Fibroblast of peridontal ligament (primary cell): ENCODE measurements around the gene MOK.
A peak's percentile ranks its signal among the peaks of the same experiment; 100 is the strongest.

Experiments
- DNase-seq: peaks from one replicate; pipeline ENCODE4 v3.0.0-alpha.2; 2010; ENCODE audit errors: extremely low read depth

The MOK gene

DNA sequence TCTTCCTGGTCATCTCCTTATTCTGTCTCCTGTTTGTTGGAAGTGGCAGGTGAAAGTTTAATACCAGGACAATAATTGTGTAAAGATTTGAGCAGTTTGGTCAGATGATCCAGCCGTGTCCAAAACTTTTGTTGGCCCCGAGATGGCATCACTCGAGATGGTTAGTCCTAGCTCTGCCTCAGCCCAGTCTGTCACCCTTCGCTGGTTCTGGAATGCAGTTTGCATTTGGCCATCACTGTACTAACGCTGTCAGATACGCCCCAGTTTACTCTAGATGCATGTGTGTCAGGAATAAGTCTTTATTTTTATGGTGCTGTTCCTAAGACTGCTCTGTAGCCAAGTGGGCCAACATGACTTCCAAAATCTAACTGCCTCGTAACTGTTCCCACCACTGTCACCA lies 79.6 kb downstream of the MOK start:
- DNase-seq, result no peak

DNA sequence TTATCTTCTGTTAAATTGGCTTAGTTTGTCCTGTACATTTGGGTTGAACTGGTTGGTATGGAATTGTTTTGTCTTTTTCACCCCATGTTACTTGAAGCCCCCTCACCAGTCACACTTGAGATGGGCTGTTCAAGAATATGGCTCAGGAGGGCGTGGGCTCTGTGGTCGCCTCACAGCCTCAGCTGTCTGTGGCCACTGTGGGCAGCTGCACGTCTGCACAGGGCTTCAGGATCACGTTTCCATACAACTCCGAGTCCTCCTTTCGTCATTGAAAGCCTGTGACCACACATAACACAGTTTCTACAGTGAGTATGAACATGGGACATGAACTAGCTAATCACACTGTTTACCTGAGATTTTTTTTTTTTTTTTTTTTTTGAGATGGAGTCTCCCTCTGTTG lies 81.3 kb downstream of the MOK start:
- DNase-seq, result no peak

DNA sequence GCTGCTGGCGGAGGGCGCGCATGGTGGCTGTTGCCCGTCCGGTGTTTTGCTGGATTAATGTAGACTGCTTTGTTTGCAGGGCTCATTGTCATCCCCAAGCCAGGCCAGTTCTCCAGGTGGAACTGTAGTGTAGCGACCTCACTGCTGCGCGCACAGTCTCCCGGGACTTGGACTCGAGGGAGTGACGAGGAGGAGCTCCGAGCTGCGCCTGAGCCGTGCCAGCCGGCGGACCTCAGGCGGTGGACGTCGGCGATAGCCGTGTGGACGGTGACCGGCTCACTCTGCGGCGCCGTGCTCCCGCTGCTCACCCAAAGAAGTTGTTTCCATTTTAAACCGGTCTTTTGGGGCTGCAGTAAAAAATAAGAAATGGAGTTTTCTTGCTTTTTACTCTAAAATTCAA lies 82.2 kb downstream of the MOK start:
- no peak for DNase-seq

DNA sequence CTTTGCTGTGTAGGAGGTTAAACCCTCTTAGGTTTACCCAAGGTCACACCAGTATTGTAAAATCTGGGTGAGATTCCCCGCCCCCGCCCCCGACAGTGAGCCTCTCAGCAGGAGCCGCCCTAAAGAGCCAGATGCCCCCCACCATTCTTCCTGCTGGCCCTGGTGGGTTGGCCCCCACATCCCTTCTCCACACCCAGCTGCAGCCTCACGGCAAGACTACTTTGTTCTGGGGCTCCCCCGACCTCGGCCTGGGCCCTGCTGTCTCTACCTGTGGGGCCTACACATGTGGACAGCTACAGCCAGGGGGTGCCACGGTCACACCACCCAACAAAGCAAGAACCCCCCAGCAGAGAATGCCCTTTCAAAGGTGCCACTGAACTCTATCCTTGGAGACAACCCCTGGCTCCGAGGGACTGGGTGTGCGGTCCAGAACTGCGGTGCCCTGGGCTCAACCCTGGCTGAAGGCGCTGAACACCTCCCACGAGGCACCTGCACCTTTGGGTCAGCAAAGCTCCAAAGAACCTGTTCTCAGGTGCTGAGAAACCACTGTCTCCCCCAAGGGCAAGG lies 82.9 kb downstream of the MOK start:
- no peak for DNase-seq

DNA sequence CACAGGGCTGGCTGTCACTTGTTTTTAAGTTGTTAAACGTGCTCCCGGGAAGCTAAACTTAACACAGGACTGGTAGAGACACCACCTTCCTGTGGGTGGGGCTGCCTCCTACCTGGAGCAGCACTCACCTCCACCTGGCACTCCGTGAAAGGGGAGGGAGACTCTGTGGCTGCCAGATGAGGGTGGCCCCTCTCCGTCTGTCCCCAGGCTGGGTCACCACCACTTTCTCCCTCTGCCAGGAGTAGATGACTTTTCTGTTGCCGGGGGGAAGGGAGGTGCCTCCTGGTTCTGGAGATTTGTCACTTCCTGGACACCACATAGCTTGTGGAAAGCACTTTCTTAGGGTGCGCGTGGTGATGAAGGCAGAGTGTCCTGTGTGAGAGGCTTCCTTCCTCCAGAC lies 83.9 kb downstream of the MOK start:
- no peak for DNase-seq

DNA sequence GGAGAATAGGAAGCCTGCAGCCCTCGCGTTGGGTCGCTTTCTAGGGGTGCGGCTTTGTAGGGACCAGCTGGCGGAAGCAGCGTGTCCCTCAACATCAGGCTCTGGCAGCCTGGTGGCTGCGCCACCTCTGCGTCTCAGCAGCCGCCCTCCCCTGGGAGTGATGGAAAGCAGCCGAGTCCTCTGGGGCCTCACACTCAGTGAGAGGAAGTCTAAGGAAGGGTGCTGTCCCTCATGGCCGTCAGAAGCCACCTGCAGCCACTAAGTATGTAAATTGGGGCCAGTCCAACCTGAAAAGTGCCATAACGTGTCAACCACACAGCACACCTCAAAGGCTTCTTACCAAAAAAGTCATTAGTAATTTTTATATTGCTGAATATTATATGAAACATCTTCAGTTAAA lies 84.9 kb downstream of the MOK start:
- DNase-seq, result no peak

DNA sequence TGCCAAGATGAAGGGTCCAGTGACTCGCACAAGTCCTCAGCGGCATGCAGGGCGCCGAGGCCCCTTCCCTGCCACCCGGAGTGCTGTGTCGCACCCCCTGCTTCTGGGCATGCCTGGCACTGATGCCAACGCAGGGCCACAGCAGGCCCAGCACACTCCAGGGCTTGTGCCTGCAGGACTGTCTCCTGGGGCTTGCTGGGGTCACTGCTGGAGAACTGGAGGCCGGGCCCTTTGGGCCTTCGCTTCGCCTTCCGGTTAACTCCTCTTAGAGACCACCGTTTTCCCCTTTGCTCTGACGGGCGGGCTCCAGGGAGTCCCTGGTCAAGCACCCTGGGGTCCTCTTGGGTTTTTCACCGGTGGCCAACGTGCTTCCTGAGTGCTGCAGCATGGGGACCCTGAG lies 85.6 kb downstream of the MOK start:
- no peak for DNase-seq

DNA sequence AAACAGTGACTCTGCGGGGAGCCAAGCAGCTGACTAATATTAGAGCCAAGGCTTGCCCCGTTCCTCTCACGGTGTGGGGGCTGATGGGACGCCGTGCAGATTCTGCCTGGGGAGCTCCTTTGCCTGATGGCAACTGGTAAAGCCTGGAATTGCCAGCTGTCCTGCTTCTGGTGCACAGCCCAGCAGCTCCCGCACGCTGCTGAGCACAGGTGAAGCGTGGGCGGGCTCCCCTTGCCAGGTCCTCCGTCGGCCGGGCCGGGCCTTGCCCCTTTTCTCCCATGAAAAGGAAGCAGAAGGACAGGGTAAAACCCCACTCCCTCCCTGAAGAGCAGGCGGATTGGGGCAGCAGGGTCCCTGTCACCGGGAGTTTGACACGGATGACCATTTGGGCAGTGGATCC lies 86.3 kb downstream of the MOK start:
- DNase-seq, result no peak

DNA sequence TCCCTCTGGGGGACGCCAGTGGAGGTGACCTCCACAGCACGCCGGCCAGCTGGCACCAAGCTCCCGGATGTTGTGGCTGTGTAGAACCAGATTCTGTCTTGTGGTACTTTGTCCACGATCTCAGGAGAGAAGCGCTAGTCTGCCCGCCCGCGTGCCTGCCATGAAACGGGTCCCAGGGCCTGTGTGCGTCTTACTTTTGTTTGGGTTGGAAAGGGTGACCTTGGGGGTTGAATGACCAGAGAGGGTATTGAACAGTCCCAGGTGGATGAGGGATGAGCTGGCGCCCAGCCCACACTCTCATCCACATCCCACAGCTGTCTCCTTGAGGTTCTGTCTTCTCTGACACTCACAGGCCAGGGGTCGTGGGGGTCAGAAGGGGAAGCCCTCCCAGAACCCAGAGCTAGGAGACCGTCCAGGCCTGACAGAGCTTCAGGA lies 87.0 kb downstream of the MOK start:
- DNase-seq, result no peak

DNA sequence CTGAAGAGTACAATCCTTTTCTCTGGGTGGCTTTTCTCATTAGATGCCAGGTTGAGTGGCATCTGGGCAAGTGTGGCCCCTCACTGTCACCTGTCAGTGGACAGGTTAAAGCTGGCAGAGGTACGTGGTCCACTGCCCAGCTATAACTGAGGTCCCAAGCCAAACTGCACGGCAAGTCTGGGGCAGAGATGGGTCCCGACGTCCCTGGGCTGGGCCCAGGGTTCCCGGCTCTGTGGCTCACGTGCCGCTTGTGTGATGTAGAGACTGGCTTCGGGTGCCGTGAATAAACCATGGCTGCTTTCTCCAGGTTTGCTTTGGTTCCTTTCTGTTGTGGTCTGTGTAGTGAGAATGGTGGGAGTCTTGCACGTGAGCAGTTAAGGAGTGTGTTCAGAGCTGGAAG lies 87.6 kb downstream of the MOK start:
- DNase-seq, result no peak

DNA sequence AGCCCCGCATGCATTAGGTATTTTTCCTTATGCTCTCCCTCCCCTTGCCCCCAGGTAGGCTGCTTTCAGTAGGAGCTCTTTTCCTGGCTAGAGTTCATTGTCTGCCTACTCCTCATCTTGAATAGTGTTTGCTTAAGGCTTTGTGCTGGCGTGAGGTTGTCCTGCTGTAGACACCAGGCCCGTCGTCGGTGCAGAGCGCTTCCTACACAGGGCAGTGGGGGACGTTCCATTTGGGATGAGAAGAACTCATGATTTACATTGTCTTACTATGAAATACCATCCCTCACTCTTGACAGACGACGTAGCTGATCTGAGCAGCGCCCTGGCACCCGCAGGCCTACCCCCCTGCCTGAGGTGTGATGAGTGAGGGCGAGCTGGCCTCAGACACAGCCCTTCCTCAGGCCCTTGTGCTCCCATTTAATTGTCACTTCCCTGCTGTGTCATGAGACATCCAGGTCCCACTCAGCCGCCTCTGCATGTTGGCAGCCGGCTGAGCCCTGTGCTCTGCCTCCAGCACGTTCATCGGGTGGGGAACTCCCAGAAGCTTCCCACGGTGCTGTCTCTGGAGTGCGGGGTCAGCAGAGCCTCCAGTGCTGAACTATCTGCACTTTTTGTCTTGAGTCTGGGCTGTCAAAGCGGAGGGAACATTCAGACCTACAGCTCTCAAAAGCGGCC lies 89.3 kb downstream of the MOK start:
- DNase-seq, result no peak

DNA sequence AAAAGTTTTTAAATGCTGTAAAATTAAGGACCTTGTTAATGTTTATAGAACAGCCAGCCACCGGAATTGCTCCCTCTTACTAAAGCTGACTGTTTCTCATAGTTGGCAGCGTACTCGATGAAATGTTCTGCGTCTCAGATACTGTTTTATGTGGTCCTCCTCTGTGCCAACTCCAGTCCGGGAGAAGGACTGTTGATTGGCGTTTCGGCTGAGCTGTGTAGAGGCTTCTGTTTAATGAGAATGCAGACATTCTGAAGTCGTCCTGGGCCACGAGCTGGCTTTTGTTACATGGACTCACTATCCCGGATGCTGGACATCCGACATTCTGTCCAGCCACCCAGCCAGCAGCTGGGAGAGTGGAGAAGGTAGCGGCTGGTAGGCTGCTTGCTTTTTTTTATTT lies 89.9 kb downstream of the MOK start:
- peak; percentile 94 for DNase-seq

DNA sequence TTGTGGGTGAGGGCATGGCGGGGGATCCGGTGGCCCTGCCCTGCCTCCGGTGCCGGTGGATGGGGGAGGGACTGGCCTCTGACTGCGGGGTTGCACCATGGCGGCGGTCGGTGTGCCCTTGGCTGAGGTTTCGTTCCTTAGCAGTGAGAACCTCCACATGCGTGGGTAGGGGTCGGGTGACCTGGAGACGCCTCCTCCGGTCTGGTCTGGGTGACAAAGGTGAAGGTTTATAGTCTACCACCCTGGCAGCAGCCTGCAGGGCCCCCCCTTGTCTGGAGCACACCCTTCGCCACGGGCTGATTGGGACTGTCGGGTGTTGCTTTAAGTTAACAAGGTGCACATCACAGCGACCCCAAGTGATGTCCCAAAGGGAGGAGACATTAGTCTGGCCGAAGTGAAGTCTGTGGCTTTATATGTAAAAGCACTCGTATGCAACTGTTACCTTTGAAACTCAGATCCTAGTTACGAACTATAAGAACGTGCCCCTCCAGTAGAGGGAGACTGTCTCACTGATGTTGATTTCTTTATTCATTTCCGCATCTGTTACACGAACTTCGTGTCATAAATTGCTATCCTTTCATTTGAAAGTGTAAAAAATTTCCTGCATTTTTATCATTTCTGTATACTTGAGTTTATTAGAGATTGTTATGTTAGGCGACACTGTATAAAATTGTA lies 90.8 kb downstream of the MOK start:
- DNase-seq, result no peak

DNA sequence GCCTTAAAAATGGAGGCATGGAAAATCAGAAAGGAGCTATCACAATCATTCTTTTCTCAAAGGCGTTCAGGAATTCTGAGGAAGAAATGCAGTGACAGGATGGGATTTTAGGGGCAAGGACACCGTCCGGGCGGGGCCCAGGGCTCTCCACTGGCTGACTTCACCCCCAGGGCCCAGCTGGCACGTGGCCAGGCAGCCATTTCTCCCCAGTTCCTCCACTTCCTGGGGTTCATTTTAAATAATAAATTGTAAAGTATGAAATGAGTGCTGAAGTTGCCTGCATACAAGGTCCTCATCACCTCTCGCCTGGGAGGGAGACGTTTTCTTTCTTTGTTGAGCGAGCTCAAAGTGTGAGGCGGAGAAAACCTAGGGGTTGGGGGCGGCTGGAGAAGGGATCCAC lies 91.5 kb downstream of the MOK start:
- DNase-seq, result no peak

DNA sequence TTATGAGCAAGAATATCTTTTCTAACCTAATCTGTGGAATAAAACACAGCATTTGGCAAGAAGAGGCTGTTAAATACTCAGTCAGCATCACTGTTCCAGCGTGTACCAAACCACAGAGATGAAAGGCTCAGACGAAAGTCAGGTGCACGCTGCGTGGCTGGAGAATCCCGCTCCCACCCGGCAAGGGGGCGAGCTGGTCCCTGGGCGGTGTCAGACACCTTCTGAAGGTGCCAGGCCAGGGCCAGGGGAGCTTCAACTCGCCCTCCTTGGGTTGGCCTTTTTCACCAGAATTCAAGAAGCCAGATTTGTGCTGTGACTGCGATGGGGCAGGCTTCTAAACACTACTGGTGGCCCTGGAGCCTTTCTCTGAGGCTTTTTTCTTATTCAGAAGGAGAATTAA lies 92.1 kb downstream of the MOK start:
- DNase-seq, result no peak

DNA sequence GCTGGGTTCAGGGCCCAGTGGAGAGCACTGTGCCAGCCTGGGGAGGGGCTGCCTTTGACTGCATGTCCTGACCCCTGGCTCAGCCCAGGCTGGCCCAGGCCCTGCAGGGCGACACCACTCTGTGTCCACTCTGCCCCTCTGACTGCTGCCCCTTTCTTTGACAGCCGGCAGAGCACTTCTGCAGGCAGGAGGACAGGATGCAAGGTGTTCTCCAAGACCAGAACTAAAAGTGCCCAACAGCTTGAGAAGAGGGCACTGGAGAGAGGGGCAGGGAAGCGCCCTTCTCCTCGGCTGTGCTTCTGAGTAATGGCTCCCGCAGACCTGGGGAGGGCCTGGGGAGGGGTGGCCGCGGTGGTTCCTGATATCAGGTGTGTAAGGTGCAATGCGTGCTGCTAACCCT lies 92.6 kb downstream of the MOK start:
- DNase-seq, result no peak

DNA sequence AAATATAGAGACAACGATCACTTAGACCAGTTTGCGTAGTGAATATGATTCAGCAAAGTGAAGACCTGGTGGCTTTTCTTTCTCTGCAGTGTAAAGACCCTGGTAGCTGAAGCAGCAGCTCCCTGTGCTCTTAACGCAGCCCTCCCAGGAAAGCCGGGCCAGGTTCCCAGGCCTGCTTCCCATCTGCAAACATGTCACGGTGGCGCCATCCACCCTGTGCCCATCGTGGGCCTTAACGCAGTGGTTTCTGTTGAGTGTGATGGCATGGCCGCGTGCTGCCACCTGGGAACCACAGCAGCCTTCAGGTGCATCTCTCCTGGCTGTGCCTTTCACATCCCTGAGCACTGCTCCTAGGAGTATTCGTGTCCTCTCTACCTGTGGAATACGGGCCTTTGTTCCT lies 93.7 kb downstream of the MOK start:
- DNase-seq, result no peak

DNA sequence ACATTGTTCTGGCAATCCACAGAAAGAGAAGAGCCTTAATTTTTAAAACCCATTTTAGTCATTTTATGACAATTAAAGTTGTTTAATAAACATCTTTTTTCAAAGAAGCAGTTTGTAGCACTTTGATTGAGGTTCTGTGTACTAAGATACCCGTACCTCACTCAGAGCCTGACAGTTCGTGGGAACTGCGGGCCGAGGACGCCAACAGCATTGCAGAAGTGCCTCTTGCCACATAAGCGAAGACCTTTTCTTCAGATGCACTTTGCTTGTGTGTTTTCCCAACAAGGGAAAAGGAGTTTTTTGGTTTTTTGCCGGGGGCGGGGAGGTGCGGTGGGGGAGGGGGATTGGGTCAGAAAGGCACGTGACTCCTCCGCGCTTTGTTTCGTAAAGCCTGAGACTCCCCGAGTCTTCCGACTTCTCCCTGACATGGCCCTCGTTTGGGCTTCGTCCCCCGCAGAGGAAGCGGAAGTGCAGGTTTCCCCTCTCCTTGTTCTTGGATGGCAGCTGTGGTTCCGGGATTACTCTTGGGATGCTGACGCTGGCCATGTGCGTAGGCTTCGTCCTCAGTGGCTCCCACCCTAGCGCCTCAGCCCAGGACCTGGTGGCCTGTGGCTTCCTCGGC lies 94.4 kb downstream of the MOK start:
- no peak for DNase-seq

DNA sequence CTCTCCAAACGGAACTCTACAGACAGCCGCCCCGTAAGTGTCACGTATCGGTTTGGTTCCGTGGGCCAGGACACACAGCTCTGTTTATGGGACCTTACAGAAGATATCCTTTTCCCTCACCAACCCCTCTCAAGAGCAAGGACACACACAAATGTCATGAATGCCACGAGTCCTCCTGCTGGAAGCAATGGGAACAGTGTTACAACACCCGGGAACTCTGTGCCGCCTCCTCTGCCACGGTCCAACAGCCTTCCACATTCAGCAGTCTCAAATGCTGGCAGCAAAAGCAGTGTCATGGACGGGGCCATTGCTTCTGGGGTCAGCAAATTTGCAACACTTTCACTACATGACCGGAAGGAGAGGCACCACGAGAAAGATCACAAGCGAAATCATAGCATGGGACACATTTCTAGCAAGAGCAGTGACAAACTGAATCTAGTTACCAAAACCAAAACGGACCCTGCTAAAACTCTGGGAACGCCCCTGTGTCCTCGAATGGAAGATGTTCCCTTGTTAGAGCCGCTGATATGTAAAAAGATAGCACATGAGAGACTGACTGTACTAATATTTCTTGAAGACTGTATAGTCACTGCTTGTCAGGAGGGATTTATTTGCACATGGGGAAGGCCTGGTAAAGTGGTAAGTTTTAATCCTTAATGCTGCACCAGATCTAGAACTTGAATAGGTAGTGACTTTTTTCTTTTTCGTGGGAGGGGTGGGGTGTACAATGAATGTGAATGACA lies 95.6 kb downstream of the MOK start:
- DNase-seq, result peak; percentile 30

DNA sequence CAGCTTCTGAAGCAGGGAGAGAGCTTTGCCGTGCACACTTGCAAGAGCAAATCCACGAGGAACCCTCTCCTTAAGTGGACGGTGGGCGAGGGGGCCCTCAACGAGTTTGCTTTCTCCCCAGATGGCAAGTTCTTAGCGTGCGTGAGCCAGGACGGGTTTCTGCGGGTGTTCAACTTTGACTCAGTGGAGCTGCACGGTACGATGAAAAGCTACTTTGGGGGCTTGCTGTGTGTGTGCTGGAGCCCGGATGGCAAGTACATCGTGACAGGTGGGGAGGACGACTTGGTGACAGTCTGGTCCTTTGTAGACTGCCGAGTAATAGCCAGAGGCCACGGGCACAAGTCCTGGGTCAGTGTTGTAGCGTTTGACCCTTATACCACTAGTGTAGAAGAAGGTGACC lies 96.2 kb downstream of the MOK start:
- DNase-seq, result no peak

DNA sequence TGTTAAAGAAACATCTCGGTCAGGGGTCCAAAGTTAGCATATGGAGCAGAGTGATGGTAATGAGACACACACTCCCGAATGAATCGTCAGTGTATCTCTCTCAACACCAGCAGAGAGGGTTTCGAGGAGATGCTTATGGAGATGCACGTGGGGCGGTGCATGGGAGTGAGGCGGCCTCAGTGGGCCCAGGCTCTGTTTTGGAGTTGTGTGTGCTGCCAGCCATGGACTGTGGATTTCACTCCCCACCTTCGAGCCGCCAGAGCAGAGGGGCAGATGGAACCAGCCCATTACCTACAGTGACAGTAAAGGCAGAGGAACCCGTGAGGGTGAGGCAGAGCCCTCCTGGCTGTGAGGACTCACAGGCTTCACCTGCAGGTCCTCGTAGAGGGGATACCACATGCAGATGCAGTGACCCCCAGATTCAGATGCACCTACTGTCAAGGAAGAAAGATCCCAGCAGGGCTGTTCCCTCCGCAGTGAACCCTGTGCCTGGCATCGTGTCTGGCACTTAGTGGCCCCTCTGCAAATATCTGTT lies 97.1 kb downstream of the MOK start:
- no peak for DNase-seq

DNA sequence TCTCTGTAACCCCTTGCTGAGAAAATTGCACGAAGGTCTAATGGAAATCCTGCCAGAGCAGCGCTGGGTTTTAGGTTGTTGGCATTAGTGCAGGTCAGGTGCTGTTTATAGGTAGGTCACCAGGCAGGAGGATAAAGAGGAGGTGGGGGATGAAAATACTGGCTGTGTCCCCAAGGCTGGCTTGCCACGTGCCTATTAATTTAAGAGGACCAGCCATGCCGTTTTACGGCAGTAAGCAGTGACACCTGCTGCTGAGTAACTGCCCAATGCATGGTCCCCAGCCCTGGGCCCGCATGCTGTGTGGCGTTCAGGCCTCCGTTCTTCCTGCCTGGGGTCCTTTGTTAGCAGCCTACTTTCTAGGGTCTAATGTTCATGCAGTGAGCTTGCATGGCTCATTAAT lies 98.0 kb downstream of the MOK start:
- DNase-seq, result no peak
